GM21723 (cell line): ENCODE results near the gene LIMS2.

Experiments
- ATAC-seq: cut with Tn5 transposase; IDR thresholded peaks from one replicate; pipeline ENCODE4 v1.9.1; 2021; ENCODE audit warnings: mild to moderate bottlenecking, moderate library complexity; ENCODE audit not compliant: unreplicated experiment

Gene LIMS2

DNA sequence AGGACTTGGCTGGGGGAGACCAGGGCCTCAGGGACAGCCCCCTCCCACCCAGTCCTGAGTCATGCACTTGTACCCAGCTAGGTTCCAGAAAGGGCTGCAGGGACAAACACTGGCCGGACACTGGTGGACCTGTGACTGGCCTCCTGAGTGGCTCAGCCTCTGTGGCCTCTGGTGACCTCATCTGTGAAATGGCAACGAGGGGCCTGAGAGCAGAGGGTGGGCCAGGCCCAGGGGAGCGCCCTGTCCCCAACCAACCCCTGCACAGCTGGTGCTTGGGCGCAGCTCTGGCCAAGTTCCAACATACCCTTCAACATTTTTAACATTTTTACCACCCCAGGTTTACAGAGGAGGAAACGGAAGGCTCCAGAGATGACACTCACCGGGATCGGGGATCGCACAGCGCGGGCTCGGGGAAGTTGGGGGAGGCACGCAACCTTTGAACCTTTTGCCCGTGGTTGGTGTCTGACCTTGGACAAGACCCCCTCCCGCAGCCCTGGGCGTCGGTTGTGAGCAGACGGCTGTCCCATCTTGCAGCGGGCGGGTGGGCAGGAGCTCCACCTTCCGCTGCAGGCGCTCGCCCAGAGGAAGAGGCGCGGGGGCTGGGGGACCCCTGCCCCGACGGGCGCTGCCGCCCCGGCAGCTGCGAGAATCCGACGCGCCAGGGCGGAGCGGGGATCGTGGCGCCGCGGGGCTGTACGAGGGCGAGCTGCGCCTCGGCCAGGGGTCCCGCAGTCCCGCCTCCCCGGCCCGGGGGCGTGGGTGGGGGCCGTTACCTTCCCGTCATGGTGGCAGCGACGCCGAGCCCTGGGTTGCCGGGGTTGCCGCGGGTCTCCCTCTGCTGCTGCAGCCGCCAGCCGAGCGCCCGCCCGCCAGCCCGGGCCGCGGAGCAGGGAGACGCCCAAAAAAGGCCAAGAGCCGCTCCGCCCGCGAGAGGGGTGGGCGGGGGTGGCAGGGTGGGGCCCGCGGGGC is 805 bp downstream of the LIMS2 start:
- ATAC-seq: no peak

DNA sequence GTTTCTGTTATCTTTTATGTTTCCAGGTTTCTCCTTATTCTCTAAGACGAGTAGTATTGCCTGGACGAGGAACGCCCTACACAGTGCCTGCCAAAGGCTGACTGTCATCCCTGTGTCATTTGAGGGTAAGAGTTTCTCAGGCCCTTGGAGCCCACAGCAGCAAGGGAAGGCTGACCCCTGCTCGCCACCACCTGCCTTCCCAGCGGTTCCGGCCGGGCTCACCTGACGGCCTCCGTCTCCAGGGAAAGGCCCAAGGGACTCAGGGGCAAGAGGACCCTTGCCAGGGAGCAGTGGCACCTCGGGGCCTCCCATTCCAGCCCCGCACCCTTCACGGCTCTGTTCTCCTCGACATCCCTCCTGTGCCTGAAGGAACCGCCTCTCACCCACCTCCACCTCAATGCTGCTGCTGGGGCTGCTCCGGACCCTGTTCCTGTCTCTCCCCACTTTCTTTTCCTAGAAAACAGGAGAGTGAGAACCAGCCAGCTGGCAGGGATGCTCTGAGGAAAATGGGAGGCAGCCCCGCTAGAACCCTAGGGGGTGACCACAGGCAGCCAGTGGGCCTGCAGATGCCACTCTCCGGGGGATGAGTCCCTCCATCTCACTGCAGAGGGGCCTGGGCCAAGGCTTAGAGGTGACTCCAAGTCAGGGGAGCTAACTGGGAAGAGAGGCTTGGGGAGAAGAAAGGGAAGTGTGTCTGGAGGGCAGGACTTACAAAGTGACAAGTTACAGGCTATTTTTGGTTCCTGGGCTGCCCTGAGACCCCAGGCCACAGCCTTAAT is 1.9 kb downstream of the LIMS2 start:
- ATAC-seq: no peak

DNA sequence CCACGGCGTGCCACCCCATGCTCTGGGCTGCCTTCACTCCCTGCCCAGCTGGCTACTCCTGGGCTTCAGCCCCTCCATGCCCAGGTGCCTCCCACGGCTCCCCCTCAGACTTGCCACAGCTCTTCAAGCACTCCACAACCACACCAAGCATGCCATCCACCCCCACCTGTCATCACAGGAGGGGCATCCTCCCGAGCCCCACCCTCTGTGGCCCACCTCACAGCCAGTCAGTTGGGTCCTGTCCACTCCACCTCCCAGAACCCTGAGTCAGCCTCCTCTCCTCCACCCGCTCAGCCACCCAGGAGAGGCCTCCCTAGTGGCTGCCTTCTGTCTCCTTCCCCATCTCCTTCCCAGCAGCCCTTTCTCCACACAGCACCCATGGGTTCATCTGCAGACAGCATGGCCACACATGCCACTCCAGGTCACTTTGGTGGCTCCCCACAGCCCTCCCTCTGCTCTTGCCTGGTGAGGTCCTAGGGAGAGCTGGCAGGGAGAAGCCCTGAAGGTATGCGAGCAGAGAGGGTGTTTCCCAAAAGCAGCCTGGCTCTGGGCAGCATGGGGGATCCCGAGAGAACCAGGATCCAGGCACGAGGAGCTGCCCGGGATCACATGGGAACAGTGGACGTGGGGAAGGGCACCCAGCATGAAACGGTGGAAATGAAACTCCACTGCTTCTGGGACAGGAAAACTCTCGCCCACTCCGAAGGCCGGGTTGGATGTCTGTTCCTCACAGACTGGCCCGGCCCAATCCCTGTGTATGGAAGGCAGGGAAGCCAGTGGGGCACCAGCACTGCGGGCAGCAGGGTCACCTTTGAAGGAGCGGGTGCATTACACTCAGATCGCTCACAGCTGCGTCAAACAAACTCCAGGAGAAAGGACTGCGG is 2.7 kb downstream of the LIMS2 start:
- ATAC-seq: no peak

DNA sequence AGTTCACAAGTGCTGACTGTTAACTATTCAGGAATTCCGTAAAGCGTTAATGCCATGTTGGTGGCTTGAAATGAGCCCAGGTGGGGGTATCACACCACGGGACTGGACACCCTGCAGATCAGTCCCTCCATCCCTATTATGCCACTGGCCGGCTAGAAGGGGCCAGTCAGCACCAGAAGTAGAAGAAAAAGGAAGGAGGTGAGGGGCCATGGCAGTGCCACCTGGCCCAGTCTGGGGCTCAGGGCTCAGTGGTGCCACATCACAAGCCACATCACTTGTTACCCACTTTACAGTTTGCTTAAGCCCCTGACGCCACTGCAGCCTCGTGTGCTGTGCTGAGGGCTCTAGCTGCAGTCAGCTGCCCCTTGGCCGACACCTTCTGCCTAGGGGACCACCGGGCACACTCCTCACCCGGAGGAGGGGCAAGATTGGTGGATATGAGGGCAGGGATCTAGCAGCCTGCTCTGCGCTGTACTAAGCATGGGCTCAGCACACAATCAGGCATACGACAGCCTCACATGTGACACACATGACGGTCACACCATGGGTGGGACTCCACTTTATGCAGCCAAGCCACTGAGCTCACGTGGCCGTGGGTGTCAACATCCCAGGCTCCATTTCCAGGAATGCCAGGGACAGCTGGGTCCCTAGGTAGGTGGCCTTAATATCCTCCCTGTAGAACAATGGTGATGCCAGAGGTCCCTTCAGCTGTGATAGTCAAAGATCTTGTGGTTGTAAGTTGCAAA is 3.6 kb downstream of the LIMS2 start:
- ATAC-seq: no peak

DNA sequence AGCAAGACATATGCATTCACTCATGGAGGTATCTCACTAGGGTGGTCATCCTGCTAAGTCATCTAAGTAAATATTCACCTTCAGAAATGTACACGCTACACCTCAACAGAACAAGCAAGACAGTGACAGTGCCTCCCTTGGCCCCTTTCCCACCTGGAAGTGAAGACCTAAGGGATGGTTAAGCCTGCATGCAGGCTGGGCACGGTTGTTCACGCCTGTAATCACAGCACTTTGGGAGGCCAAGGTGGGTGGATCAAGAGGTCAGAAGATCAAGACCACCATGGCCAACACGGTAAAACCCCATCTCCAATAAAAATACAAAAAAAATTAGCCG is 4.4 kb downstream of the LIMS2 start:
- ATAC-seq: no peak

DNA sequence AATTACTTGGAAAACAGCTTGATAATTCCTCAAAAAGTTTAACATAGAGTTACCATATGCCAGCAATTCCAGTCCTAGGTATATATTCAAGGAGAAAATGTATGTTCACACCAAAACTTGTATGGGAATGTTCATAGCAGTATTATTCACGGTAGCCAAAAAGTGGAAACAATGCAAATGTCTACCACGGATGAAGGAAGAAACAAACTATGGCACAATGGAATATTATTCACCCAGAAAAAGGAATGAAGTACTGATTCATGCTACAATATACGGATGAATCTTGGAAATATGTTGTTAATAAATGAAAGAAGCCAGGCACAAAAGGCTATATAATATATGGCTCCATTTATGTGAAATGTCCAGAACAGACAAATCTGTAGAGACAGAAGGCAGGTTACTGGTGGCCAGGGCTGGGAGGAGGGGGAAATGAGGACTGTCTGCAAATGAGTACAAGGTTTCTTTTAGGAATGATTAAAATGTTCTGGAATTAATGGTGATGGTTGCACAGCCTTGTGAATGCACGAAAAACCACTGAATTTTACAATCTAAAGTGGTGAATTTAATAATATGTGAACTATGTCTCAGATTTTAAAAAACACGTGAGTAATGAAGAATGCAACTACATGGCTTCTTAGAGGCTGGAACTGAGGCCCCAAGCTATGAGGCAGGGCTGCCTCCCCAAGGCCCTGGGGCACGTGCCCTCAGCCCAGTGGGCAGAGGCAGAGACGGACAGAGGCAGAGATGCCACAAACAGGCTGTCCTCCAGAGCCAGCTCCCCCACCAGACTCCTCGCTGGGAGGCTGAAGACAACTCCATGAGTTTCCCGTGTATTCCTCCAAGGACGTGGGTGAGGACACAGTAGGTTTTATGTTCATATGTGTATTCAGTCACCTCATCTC is 5.0 kb downstream of the LIMS2 start:
- no peak for ATAC-seq

DNA sequence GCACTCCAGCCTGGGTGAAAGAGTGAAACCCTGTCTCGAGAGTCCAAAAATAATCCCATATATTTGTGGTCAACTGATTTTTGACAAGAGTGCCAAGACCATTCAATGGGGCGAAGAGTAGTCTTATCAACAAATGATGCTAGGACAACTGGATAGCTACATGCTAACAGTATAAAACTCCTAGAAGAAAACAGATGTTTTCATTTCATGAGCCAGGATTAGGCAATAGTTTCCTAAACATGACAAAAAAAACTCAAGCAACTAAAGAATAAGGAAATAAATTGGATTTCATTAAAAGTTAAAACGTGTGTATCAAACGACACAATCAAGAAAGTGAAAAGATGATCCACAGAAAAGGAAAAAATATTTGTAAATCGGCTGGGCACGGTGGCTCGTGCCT is 6.3 kb downstream of the LIMS2 start:
- no peak for ATAC-seq

DNA sequence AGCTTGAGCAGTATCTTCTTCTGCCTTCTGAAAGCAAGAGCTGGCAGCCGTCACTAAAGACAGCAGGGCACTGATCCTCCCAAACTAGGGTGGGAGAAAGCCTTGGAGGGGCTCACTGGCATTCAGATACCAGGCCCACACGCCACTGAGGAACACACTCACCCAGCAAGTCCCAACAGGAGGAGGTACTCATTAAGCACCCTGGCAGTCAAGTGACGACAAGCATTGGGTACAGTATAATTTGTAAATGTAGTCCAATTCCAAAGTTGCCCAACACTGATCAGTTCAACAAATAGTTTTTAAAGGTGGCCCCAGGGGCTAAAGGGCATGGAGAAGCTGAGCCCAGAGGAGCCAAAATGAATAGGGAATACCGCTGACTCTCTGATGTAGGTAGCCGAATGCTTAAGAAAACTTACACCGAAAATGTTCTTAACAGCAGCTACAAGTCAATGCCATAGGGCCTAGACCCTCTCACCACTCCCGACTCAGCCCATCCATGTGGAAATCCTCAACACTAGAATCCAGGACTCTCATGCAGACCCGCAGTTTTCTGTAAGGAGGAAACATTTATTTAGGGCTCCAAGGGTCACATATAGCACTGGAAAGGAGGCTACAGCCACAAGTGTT is 9.9 kb downstream of the LIMS2 start:
- no peak for ATAC-seq

DNA sequence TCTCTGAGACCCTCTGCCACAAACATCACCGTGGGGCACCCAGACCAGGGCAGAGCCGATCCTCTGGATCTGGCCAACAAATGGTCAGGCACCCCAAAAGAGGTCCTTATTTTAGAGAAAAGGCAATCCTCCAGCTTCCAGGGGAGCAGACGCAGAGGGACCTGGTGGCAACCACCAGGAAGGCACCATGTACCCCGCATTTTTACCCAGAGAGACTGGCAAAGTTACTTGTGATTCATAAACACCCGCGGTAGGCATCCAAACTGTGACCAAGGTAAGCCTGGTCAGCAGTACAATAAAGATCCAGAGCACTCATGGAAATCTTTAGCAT is 10.5 kb downstream of the LIMS2 start:
- ATAC-seq: no peak

DNA sequence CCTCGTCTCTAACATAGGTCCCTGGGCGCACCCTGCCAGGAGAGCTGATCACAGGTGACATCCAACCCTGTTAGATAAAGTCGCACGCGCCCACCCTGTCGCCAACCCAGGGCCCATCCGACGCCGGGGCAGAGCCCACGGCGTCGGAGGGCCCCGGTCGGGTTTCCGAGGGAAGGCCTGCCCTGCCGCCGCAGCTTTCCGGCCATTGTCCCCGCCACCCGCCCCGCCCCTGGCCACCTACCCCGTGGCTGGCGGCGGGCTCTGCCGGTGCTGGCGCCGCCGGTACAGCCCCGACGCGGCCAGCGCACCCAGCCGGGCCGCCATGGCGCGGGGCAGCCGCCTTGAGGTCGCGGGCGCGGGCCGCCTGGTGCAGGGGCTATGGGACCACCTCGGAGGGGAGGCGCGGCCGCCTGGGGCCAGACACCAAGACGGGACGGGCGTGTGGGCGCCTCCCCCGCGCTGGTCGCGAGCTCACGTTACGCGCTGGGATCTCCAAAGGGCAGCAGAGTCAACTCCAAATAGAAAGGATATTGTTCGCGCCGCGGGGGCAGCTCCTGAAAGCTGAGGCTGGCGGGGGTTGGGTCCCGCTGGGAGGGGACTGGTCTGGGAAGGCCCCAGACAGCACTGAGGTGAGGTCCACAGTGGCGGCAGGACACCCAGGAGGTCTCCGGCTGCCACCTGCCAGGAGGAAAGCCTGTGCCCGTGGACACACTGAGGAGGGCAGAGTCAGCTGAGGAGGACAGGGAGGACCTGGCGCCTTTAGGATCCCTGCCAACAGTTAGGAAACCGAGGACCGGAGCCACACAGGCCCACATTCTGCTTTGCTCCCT is 11.1 kb downstream of the LIMS2 start:
- no peak for ATAC-seq

DNA sequence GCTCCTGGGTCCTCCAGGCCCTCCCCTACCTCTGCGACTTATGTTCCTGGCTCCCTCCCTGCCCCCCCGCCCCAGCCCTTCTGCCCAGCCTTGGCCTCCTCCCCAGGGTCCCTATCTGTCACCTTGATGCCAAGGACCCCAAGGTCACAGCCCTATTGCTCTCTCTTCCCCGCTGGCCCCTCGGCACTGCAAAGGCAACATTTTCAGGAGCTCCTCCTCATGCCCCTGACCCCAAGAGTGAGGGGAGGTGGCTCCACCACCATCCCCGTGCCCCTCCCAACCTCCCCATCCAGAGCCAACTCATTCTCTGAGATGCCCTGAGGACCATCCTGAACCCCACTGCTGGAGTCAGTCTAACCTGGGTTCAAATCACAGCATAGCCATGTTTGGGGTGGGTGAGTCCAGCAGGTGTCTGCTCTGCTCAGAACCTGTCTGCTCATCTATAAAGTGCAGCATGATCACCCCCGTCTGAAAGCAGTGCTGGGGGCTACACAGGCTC is 11.7 kb downstream of the LIMS2 start:
- ATAC-seq: no peak

DNA sequence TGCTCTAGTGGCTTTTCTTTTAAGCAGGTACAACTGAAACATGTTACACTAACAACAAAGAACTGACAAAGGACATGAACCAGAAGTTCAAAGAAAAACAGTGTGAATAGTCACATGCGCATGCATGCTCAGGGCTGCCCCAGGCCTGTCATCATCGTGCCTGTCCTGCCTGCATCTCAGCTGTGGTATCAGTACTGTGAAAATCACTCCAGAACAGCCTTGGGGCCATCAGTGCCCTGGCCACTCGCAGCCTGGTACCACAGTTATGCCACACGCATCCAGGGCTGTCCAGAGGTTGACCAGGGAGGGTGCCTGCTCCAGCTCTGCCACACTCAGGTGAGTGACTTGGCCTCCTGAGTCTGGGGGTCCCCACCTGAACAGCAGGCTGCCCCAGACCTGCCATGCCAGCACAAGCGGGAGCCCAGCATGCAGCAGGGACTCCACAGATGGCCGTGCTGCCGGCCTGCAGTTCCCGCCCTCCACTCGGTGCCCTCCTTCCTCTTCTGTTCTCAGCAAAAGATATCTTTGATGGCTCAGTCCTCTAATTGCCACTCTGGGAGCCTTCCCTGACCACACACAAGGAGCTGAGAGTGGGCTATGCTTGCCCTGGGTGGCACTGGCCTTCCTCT is 12.3 kb downstream of the LIMS2 start:
- ATAC-seq: no peak

DNA sequence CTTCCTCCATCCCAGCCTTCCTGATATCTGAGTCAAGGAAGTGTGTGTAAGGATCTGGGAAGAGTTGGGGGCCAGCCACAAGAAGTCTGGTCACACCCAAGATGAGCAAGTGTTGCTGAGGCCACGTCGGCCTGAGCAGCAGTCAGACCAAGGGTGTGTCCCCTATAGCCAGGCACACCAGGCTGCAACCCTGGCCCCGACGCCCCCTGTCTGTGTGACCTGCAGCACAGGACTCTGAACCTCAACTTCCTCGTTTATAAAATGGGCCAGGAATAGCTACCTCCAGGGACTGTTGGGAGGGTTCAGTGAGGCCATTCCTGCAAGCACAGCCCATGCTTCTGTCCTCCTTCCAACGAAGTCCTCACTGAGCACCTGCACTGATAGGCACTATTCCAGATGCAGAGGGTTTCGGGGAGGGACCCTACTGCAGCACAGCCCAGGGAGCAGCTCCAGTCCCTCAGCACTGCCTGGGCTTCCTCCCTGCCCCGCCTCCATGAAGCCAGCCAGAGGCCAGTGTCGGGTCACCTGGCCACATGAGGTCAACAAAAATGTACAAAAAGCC is 13.3 kb downstream of the LIMS2 start:
- no peak for ATAC-seq

DNA sequence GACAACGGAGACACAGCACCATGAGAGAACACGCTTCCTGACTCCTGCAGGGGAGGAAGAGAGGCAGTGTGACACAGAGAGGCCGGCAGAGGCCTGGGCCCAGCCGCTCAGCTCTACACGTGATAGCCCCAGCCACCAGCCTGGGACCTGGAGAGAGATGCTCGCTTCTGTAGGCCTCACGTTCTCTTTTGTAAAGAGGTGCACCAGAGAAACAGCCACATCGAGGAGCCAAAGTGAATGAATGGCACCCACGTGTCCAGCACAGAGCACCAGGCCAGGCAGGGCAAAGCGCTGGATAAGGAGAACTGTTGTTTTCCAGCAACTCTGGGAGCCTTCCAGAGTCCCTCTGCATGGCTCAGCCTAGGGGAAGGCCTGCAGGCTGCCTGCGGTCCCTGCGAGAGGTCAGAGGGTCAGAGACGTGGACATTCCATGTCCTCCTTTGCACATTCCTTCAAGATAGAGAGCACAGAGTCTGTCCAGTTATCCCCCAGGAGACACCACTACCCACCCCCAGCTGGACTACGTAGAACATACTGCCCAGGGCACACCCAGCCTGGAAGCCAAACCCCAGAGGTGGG is 14.2 kb downstream of the LIMS2 start:
- ATAC-seq: no peak

DNA sequence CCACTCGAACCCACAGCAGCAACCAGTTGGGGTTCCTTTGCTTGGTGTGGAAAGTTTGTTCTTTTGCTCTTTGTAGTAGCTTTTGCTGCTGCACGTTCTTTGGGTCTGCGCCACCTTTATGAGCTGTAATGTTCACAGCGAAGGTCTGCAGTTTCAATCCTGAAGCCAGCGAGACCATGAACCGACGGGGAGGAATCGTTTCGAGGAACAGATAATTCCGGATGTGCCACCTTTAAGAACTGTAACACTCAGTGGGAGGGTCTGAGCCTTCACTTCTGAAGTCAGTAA is 15.1 kb downstream of the LIMS2 start:
- no peak for ATAC-seq

DNA sequence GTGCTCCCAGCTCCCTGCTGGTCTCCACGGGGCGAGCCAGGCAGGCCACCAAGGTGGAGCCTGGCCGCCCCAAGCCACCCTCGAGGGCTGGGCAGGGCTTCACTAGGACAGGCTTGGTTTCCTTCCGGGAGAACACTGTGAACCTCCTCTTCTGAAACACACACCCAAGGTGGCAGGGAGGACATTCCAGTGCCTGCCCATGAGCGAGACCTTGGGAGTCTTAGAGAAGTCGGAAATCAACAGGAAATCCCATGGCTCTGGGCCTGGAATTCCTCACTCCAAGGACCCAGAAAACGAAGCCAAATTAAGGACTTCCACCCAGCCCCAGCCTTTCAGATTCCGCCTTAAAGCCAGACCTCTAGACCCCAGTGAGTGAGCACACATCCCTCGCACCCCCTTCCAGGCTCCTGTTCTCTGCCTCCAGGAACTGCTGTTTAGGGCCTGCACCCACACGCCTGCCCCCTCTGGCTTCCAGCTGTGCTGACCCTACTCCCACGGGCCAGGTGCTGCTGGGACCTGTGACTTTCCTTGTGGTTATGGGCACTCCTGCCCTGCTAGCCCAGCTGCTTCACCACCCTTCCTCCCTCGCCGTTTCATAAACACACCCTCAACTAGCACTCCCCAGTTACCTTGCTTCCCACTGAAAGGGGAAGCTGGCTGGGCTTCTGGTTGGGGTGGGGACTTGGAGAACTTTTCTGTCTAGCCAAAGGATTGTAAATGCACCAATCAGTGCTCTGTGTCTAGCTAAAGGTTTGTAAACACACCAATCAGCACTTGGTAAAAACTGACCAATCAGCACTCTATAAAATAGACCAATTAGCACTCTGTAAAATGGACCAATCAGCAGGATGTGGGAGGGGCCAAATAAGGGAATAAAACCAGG is 15.7 kb downstream of the LIMS2 start:
- no peak for ATAC-seq
